ENCODE results near the gene F7.

Gene F7

DNA sequence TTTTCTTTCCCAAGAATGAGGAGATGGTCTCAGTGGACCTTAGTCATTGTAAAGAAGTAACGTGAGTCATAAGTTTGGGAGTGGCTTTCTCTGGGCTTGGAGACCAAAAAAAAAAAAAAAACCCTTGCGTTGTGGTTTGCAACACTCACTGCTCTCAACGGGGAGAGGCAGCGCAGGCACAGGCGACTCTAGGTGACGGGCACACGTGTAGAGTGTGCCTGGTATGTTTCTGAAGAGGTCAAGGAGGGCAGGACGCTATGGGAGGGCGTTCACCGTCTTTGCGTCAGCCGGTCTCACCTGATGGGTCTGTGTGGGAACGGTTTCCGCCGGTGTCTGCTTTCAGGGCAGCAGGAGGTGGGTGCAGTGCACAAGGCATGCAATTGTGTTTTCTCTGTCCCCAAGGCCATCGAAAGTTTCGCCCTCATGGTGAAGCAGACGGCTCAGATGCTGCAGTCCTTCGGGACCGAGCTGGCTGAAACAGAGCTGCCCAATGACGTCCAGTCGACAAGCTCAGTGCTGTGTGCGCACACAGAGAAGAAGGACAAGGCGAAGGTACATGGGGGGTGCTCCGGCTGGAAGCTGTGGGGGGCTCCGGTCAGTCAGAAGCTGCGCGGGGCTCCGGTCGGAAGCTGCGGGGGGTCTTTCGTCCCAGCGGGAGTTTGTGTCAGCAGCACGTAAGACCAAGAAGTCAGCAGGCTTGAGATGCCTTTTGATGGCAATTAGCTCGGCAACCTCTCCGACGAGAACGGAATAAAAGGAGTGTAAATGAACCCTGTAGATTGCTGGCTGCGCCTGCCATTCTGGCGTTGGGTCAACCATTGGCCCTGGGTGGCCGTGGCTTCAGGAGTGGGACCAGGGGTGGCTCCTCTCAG lies 40.8 kb upstream of the F7 start:
- DNase-seq (ENCODE audit: low read depth in 2 of 2): peak; percentile 81 to 95
- H3K4me3 ChIP-seq (replicated peaks in 1 of 2; ENCODE audit: low read depth in 2 of 2, low read length in 2 of 2): no peak overlapping the region
- TF ChIP-seq, protein P1, sequence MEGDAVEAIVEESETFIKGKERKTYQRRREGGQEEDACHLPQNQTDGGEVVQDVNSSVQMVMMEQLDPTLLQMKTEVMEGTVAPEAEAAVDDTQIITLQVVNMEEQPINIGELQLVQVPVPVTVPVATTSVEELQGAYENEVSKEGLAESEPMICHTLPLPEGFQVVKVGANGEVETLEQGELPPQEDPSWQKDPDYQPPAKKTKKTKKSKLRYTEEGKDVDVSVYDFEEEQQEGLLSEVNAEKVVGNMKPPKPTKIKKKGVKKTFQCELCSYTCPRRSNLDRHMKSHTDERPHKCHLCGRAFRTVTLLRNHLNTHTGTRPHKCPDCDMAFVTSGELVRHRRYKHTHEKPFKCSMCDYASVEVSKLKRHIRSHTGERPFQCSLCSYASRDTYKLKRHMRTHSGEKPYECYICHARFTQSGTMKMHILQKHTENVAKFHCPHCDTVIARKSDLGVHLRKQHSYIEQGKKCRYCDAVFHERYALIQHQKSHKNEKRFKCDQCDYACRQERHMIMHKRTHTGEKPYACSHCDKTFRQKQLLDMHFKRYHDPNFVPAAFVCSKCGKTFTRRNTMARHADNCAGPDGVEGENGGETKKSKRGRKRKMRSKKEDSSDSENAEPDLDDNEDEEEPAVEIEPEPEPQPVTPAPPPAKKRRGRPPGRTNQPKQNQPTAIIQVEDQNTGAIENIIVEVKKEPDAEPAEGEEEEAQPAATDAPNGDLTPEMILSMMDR (IDR thresholded peaks at IDR 0.05; ENCODE audit: low read depth, low read length): no peak

DNA sequence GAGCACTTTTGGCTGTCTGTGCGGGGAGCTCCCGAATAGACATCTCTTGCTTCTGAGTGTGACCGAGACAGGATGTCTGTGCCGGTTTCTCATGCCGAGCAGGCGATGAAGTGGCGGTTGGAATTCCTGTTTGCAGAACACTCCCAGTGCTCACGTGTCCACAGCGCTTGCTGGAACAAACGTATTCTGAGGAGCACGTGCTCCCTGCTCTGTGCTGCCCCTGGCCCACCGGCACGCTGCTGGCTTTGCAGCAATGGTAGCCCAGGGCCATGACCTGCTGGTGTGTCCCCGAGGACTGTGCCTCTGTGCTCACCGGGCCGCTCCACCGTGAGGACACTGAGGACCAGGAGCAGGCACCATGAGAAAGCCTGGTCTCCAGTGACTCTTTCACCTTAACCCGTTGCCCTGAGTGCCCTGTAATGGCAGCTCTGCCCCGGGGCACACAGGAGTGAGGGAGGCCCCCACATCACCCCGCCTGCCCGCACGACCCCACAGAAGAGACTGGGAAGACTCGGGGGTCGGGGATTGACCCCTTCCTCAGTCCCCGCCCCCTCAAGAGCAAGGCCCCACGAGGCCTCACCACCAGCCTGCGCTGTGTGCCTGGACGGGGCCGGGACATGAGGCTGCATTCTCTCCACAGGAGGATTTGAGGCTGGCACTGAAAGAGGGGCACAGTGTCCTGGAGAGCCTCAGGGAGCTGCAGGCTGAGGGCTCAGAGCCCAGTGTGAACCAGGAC lies 40.0 kb upstream of the F7 start:
- no peak overlapping the region for H3K4me3 ChIP-seq (replicated peaks in 1 of 2; ENCODE audit: low read depth in 2 of 2, low read length in 2 of 2)
- TF ChIP-seq, protein P1 (IDR thresholded peaks at IDR 0.05; ENCODE audit: low read depth, low read length): no peak
- peak in 1 of 2 donors; percentile 26 for DNase-seq (ENCODE audit: low read depth in 2 of 2)

DNA sequence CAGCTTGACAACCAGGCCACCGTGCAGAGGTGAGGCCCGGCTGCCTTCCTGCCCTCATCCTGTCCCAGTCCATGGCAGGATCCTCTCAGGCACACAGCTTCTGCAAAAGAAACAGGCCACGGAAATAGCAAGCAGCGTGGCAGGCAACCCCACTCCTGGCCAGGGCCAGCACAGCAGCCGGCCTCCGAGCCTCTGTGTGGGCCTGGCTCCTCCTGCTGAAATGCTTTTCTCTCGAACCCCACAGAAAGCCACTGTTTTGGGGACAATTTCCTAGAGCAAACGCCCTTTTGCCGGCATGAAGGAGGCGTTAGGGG lies 39.5 kb upstream of the F7 start:
- TF ChIP-seq, protein P1 (IDR thresholded peaks at IDR 0.05; ENCODE audit: low read depth, low read length): no peak
- no peak overlapping the region for H3K4me3 ChIP-seq (replicated peaks in 1 of 2; ENCODE audit: low read depth in 2 of 2, low read length in 2 of 2)
- no peak for DNase-seq (ENCODE audit: low read depth in 2 of 2)

DNA sequence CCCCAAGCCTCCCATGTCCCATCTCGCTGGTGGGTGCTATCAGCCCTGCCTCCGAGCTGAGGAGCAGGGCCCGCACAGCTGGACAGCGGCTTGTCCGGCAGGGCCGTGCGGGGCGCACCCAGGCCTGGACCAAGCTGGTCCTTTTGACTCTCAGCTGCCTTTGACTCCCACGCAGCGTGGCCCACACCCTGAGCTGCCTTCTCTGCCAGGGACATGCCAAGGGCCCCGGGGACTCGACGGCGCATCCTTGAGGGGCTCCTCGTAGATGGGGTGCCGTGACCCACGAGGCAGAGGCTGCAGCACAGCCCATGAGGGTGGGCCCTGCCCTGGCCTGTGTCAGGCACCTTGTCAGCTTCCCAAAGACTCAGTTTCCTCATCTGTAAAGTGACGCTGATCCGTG lies 38.8 kb upstream of the F7 start:
- H3K4me3 ChIP-seq (replicated peaks in 1 of 2; ENCODE audit: low read depth in 2 of 2, low read length in 2 of 2): no peak overlapping the region
- DNase-seq (ENCODE audit: low read depth in 2 of 2): no peak
- TF ChIP-seq, protein P1 (IDR thresholded peaks at IDR 0.05; ENCODE audit: low read depth, low read length): no peak

DNA sequence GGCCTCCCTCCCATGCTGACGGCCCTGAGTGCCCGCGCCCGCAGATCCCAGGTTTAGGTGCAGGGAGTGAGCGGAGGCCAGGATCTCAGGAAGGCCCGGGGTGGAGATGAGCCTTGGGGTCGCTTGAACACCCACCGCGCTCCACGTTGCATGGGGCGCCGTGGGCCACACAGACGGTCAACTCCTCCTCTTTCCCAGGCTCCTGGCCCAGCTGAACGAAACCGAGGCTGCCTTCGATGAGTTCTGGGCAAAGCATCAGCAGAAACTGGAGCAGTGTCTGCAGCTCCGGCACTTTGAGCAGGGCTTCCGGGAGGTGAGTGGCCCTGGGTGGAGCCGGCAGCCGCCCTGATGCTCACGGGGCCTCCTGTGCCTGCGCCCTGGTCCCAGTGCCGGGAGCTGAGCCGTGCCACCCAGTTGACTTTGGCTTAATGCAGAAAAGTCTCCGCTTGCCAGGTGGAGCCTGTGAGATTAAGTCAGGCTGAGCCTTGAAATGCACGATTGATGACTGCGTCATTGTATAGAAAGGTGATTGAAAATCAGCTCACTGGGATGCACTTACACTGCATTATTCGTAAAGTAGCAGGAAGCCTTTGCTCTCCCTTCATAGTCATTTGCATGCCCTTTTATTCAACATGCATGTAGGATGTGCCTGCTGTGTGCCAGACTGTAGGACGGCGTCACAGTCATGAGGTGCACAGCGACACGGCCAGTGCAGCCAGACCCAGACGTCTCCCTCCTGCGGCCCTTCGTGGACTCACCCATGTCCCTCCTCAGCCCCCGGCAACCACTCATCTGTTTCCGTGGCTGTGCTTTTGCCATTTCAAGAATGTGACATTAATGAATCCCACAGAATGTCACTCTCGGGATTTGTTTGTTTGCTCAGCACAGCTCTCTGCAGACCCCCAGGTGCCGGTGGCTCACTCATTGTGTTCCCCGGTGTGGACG lies 35.5 kb upstream of the F7 start:
- TF ChIP-seq, protein P1 (IDR thresholded peaks at IDR 0.05; ENCODE audit: low read depth, low read length): no peak
- no peak overlapping the region for H3K4me3 ChIP-seq (replicated peaks in 1 of 2; ENCODE audit: low read depth in 2 of 2, low read length in 2 of 2)
- no peak for DNase-seq (ENCODE audit: low read depth in 2 of 2)

DNA sequence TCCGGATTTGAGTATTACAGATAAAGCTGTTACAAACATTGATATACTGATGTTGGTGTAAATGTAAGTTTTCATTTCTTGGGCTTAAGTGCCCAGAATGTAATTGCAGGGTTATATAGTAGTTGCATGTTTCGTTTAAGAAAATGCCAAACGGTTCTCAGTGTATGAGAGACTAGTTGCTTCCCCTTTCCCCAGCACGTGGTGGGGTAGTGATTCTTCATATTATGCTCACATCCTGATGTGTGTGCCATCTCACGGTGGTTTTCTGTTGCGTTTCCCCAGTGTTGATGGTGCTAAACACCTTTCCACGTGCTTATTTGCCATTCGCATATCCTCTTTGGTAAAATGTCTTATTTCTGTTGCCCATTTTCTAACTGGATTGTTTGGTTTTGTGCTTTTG lies 34.7 kb upstream of the F7 start:
- DNase-seq (ENCODE audit: low read depth in 2 of 2): no peak
- no peak overlapping the region for H3K4me3 ChIP-seq (replicated peaks in 1 of 2; ENCODE audit: low read depth in 2 of 2, low read length in 2 of 2)
- TF ChIP-seq, protein P1 (IDR thresholded peaks at IDR 0.05; ENCODE audit: low read depth, low read length): no peak
